GM21737 (cell line): Measurements from ENCODE around the gene PDE4B.

Source experiments
- ATAC-seq: cut with Tn5 transposase; IDR thresholded peaks from one replicate; pipeline ENCODE4 v1.9.1; 2021; ENCODE audit warnings: mild to moderate bottlenecking, moderate library complexity; ENCODE audit not compliant: unreplicated experiment

The PDE4B gene

DNA sequence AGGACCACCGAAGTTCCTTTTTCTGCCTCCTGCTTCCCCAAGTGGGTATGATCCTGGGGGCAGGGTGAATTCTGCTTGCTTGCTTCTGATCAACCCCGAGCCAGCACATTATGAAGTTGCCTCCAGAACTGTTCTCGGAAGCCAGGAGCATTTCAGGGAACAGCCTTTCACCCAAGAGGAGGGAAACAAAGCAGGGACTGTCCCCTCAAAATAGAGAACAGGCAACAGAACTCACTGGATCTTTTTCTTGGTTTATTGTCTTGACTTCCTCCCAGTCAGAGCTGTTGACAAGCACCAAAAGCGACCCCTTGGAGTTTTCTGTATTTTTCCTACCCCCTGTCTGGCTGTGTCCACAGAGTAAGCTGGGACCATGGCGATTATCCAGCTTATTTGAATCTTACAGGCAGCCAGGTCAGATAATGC lies 482.9 kb downstream of the PDE4B start:
- ATAC-seq: no peak

DNA sequence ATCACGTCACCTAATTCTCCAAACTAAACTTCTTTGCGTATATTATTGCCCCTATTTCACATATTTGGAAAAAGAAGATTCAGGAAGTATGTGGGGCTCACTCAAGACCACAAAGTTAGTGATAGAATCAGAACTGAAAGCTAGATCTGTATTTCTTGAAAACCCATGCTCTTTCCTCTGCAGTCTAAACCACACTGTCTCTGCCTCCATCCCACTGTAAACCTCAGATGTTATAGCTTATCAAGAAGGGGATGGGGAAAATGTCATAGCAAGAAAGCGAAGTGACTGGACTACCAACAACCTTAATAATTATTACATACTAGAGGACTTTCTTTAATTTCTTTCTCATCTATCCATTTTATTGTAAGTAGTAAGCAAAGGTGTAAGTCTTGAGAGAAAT lies 483.5 kb downstream of the PDE4B start:
- peak; percentile 77 for ATAC-seq

DNA sequence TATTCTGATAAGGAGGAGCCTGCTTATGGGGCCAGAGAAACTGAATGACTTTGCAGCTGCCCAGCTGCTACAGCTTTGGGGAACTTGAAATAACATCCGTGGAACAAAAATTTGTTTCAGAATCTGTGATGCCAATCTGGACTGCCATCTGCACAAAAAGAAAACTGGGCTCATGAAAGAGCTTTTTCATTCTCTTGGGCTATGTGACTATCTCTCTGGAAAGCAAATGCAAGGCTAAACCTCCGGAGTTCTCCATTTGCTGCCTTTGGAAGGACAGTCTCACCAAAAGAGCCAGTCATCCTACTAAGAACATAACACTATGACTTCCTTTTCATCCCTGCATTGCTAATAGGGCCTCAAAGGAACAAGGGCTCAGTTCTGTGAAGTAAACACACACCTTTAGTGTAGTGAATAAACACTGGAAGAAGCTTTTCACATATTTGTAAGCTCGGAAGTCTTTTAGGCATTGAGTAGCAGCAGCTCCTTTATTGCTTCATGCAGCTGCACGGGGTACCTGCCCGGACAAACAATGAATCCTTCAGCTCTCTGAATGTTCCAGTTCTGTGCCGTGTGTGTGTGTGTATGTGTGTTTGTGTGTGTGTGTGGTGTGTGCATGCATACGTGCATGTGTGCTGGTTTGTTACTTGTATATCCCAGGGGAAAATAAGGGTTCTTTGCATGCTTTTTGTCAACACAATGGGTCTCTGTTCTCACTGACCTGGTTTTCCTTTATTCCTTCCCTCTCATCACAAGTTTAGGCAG lies 485.7 kb downstream of the PDE4B start:
- ATAC-seq: no peak

DNA sequence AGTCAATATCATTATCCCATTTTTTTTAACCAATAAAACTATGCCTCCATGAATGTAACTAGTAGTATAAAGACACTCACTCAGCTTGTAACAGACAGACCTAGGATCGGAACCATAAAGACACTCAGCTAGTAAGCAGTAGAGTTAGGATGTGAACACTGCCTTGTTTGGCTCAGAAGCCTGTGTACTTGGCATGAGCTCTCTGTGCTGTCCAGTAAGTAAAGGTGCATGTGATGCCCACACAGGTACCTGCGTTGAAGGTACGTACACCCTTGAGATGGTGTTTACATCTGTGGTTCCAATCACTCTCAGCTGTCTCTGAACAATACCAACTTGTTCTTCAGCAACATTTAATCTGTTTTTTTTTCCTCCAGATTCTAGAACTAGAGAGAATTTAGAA lies 489.1 kb downstream of the PDE4B start:
- ATAC-seq: no peak

DNA sequence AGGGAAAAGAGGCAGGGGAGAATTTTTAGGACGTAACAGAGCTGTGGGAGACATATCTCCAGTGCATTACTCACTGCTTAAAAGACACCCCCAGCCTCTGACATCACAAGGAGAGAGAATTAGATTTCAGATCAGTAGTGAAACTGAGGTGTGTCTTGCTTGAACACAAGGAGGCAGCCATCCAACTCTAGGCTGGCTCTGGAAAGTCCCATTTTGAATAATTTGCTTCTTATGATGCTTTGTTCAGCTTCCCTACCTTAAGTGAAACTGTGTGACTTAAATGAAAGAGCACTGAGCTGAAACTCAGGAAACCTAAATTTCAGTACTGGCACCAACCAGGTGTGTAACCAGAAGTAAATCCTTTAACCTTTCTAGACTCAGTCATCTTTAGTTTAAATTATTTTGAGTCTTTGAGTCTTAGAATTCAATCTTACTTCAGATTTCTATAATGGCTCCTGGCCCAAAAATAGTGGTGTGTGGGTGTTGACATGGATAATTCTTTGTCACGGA lies 489.7 kb downstream of the PDE4B start:
- peak; percentile 81 for ATAC-seq

DNA sequence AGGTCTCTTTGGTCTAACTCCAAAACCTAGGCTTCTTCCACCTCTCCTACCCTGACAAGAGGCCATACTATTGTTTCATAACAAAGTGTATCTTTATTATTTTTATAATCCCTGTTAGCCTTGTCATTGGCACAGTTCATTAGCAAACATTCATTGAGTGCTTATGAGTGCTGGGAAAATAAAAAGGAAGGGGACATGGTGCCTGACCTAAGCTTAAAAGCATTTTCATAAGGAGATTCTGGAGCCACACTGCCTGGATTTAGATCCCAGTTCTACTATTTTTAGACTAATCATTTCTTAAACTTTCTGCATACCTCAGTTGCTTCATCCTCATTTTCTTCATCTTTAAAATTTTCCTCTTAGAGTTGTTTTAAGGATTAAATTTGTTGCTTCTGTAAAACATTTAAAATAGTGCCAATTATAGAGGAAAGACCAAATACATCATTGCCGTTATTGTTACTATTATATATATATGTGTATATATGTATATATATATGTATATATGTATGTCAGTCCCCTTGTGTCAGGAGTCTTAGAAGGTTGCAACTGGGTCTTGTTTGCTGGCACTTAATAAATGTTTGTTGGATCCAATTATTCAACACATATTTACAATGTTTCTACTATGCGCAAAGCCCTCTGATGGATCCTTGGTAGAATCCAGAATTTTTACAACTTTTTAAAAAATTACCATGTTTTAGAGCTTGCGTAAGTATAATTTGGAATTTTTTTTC lies 490.4 kb downstream of the PDE4B start:
- ATAC-seq: no peak

DNA sequence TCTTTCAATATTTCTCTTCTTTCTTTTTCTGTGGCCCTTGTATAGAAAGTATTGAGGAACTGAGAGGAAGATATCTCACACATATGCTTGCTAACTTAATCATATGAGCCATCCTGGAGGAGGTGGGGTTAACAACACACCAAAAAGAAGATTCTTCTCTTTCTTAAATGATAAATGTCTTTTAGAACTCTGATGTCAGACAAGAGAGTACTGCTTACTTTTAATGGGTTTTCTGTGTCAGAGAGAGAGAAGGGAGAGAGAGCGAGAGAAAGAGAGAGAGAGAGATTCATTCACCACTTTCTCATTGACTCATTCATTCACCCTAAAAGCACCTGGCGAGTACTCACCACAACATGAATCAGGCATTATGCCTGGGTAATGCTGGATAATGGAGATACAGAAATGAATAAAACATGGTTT lies 490.9 kb downstream of the PDE4B start:
- peak; percentile 46 for ATAC-seq

DNA sequence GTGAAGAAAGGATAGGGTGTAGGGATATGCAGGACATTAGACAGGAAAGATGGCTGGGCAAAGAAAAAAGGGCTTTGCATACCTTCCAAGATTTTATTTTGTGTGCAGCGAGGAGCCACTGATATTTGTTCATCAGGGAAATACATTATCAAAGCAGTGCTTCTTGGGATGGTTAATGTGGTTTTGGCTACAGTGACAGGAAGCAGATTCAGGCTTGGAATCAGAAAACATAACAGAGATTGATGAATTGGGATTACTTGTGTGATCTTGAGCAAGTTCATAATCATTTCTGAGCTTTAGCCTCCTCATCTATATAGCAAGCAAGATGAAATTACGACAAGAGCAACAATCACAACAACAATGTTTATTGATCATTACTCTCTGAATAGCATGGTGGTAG lies 492.1 kb downstream of the PDE4B start:
- no peak for ATAC-seq

DNA sequence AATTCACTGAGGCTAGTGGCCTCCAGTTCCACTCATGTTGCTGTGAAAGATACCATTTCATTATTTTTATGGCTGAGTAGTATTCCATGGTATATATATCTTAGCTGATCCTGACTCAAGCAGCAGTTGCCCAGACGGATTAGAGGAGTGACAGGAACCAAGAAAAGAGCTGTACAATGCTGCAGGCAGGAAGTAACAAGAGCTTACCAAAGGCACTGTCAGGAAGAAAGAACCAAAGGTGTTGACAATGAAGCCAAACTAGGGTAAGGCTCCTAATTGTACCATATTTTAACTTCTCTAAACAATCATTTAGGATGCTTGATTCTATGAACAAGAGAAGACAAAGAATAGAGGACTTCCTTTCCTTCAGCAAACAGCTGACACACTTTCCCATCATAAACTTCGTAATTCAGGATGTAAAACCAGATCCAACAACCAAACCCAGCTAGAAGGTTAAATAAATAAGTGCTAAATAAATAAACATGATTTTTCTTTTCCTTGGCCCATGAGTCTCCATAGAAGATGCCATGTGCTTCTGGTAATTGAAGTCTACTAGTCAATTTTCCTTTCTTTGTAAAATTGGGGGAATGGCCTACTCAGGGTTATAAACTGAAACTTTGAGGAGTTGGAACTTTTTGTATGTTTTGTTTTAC lies 493.0 kb downstream of the PDE4B start:
- ATAC-seq: no peak

DNA sequence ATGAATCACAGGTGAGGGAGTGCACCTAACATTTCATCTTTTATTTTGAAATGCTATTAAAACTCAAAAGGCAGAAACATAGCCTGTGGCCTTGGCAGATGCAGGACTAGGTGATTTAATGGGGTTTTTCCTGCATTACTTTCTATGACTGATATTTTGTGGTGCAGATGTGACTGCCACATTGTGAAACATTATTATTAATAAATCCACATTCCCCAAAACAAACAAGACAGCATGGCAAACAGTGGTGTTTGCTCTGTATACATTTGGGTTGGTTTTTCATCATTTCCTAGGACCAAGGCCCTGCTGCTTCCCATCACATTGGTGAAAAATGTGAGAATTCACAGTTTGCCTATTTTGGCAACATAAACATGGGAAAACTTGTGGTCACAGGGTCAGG lies 493.6 kb downstream of the PDE4B start:
- no peak for ATAC-seq

DNA sequence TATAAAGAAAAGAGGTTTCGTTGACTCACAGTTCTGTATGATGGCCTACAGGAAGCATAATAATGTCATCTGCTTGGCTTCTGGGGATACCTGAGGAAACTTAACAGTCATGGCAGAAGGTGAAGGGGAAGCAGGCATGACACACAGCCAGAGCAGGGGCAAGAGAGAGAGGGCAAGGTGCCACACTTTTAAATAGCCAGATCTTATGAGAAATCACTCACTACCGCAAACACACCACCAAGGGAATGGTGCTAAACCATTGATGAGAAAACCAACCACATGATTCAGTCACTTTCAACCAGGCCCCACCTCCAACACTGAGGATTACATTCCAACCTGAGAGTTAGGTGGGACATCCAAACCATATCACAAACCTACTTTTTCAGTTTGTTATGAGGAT lies 495.4 kb downstream of the PDE4B start:
- ATAC-seq: no peak

DNA sequence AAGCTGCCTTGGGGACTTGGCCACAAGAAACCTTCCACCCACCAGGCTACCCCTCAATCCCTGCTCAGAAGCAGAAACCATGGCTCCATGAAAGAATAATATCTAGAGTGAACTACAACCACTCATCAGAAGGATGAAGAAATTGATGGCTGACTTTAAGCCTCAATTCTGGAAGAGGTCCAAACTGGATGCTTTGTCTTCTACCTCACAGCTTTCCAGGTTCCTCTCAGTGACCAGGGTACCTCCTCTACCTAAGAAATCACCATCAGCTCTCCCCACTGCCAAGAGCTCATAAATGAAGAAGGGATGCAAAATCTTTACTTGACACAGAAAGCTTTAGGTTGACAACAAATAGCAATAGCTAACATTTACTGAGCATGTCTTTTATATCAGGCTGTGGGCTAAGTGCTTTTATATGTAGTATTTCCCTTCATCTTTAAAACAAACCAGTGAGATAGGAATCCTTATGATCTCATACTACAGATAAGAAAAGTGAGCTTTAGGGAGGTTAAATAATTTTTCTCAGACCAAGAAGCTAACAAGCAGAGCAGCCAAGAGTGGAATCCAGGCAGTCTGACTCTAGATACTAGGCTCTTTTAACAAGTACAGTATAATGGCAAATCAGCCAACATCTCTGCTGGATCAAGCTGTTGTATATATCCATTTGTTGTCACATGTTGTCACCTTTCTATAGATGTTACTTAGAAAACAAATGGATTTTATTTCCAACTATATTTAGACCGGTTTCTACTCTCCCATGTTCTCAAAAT lies 498.3 kb downstream of the PDE4B start:
- no peak for ATAC-seq

DNA sequence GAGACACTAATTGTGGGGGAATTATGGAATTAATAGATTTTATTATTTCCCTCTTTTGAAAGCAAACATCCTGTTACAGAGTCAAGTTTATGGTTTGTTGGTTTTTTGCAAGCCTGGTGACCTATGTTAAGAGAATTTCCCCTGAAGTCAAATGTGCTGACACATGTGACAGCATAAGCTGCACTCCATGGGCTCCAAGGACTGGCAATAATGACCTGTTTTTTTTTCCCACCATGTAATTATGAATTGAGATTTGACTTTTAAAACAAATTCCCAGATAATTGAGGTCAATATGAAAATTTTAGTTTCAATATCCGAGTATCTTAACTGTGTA lies 498.8 kb downstream of the PDE4B start:
- no peak for ATAC-seq

DNA sequence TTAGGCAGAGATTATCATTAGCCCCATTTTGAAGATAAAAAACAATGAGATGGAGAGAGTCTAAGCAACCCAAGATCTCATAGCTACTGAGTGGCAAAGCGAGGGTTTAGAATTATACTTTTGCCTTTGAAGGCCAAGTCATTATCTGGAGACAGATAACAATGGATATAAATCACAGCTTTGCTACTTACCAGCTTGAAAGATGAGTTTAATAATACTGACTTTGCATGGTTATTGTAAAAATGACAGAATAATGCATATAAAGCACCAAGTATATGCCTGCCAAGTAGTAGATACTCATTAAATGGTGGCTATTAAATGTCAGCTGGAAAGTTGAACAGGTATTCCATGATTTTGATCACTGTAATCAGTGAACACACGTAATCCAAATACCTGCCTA lies 499.6 kb downstream of the PDE4B start:
- ATAC-seq: no peak

DNA sequence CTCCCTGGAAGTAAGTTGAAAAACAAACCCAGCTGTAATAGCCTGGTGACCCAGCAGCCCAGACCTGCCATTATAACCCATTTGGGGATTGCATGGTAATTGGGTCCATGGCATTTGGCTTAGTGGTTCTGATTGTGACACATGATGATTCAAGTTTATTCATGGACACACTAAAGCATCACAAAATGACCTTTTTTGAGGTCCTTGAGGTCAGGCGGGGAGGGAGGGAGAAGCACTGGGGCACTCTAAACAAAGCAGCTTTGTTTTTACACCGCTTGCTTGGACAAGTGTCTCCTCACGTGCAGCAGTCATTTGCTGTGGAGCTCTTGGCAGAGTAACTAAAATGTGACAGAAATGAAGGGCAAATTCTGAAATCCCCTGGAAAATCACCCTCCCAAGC lies 500.2 kb downstream of the PDE4B start:
- ATAC-seq: no peak

DNA sequence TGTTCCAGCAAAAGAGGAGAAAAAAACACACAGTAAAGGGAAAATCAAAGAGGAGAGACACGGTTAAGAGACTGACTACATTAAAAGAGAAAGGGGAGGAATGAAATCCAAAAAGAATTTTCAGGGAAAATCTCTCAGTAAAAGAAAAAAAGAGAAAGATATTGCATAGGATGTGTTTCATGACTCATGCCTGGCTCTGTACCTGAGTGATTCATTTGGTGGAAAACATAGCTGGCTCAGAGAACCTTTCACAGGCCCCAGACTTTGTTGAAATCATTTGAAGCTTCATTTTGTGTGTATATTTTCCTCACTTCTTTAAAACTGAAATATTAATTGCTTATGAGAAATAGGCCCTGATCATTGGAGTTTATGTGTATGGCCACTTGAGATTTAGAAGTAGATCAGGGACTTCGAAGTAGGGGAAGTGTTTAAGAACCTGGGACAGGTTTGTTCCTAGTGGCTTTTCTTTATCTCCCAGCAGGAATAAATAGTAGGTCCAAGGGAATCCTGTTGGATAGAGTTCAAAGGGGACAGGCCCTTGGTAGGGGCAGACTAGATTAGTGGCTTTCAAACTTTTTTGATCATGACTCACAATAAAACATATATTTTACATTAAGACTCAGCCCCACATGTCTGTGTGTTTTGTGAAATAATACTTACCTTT lies 502.1 kb downstream of the PDE4B start:
- no peak for ATAC-seq

DNA sequence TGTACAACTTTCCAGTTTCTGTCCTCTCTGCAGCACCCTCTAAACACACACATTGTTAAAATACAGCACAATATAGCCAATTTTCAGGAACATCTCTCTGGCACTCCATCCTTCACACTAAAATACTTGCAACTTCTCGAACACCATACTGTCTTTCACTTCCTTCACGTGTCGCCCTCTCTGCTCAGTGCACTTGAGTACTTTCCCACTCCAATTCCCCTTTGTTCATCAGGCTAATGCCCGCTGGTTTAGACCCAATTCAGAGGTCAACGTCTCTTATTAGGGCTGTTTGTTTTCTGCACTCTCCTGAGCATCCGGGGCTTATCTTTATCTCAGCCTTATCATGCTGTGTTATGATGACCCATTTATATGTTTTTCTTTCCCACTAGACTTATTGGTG lies 503.1 kb downstream of the PDE4B start:
- no peak for ATAC-seq

DNA sequence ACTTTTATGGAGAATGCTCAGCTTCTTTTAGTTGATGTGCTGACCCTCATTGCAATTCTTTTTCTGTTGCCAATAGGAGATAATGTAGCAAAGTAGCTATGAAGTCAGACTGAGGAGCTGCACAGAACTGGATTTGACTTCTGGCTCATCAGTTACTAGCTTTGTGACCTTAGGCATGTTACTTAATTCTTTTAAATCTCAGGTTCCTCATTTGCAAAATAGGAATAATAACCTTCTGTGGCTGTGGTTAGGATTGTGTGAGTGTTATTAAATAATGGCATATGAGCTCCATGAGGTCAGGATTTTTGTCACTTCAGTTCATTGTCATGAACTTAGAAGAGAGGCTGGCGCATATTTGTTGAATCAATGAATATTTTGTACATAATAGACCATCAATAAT lies 503.7 kb downstream of the PDE4B start:
- no peak for ATAC-seq

DNA sequence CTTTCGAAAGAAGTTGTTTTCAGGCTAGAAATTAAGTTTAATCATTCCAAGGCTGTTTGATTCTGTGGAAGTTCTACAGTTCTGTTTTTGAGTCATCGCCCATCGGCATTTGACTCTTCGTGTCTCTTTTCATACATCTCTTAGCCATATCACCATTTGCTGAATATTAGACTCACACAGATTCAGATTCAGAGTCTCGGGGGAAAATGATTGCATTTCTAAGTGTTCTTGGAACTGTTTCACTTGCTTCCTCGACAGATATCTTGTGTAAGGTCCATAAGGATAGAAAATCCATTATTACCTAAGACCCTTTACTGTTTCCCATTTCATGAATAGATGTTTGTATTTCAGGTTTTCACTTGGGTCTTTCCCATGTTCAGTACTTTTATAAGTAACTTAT lies 504.3 kb downstream of the PDE4B start:
- ATAC-seq: no peak

DNA sequence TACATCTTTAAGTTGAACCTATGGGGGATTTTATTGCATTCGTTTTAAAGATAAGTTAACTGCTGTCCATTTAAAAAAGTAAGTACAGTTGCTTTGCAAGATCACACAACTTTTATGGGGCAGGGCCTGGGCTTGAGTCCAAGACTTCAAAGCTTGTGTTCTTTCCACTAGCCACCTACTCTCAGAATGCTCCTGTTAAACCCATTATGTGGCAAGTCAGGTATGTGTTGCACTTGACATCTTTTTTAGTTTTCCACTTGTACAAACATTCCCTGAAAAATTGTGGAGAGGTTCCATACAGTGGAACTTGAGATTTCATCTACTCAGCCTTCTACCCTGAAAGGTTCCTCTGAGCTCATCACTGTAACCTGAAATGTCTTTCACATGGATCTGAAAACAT lies 505.8 kb downstream of the PDE4B start:
- no peak for ATAC-seq
